HepG2 (cell line): Measurements from ENCODE around the gene SYNJ2. TPM values are rescaled to one million over a fixed set of nuclear protein-coding genes. Genes with fewer than 3 reads are reported as not detected.

Experiments used
- ASH2L ChIP-seq: fragments of 300-600, 200-600 bp; sonication (generic); IDR thresholded peaks from 2 replicates; pipeline ENCODE4 v1.7.0; 2017; ENCODE audit warnings: low read depth, mild to moderate bottlenecking, moderate library complexity, mixed read lengths, low read length; ENCODE audit not compliant: insufficient read length
- BRD4 ChIP-seq: sonication (generic); formaldehyde crosslinking; IDR thresholded peaks from 2 replicates; pipeline ENCODE4 v1.4.0; 2020; ENCODE audit warnings: missing genetic modification reagents
- CTCF ChIP-seq: sonication (generic); formaldehyde crosslinking; IDR thresholded peaks from 2 replicates; pipeline ENCODE4 v1.5.0; 2020; ENCODE audit warnings: mild to moderate bottlenecking, missing genetic modification reagents, moderate library complexity
- KDM6A ChIP-seq: IDR thresholded peaks from 2 replicates; pipeline ENCODE4 v1.6.1; 2016; ENCODE audit warnings: low read depth
- MAZ ChIP-seq, 2 experiments: sonication (generic) in 1 of 2; formaldehyde crosslinking in 1 of 2; IDR thresholded peaks; 2 replicates each; pipeline versions ENCODE4 v1.5.0 to v1.6.1; 2012 to 2020; ENCODE audit warnings: low read depth in 2 of 2, mild to moderate bottlenecking in 2 of 2, borderline replicate concordance in 1 of 2, improper control_type of control experiment in 1 of 2, low read length in 1 of 2, missing genetic modification reagents in 1 of 2, moderate library complexity in 1 of 2
- MEIS1 ChIP-seq: sonication (generic); formaldehyde crosslinking; IDR thresholded peaks from 2 replicates; pipeline ENCODE4 v1.9.0; 2021; ENCODE audit warnings: mild to moderate bottlenecking, missing genetic modification reagents, moderate library complexity, borderline replicate concordance
- MNT ChIP-seq: fragments of 450-650 bp; IDR thresholded peaks from 2 replicates; pipeline ENCODE4 v1.6.1; 2016
- PREB ChIP-seq: sonication (generic); formaldehyde crosslinking; IDR thresholded peaks from 2 replicates; pipeline ENCODE4 v1.4.0; 2020; ENCODE audit warnings: missing genetic modification reagents
- PRPF4 ChIP-seq: fragments of 200-400 bp; formaldehyde crosslinking; IDR thresholded peaks from 2 replicates; pipeline ENCODE4 v1.6.1; 2016; ENCODE audit warnings: low read length, low read depth; ENCODE audit not compliant: poor library complexity, severe bottlenecking
- RBM22 ChIP-seq: fragments of 200-400 bp; formaldehyde crosslinking; optimal IDR thresholded peaks from 2 replicates; pipeline ENCODE3; 2017; ENCODE audit warnings: mild to moderate bottlenecking, low read length, moderate library complexity
- RFX3 ChIP-seq: IDR thresholded peaks from 2 replicates; pipeline ENCODE4 v1.6.1; 2016; ENCODE audit warnings: missing biosample characterization, missing genetic modification reagents
- RXRA ChIP-seq: sonication (generic); formaldehyde crosslinking; IDR thresholded peaks from 2 replicates; pipeline ENCODE4 v1.5.1; 2020; ENCODE audit warnings: missing genetic modification reagents
- SAP130 ChIP-seq: IDR thresholded peaks from 2 replicates; pipeline ENCODE4 v1.6.1; 2016; ENCODE audit warnings: low read depth
- SCMH1 ChIP-seq: sonication (generic); formaldehyde crosslinking; IDR thresholded peaks from 2 replicates; pipeline ENCODE4 v1.9.0; 2021; ENCODE audit warnings: missing genetic modification reagents, mild to moderate bottlenecking, borderline replicate concordance
- SNAPC2 ChIP-seq: sonication (generic); formaldehyde crosslinking; IDR thresholded peaks from 2 replicates; pipeline ENCODE4 v1.8.1; 2022; ENCODE audit warnings: mild to moderate bottlenecking, missing genetic modification reagents
- TFAP4 ChIP-seq: sonication (generic); IDR thresholded peaks from 2 replicates; pipeline ENCODE4 v1.6.1; 2016; ENCODE audit warnings: low read depth, borderline replicate concordance
- TFDP1 ChIP-seq: IDR thresholded peaks from 2 replicates; pipeline ENCODE4 v1.6.1; 2016; ENCODE audit warnings: missing compliant biosample characterization, missing genetic modification reagents, borderline replicate concordance
- ZFP37 ChIP-seq: sonication (generic); formaldehyde crosslinking; IDR thresholded peaks from 2 replicates; pipeline ENCODE4 v1.4.0; 2020; ENCODE audit warnings: missing genetic modification reagents, borderline replicate concordance
- ZNF138 ChIP-seq: sonication (generic); formaldehyde crosslinking; IDR thresholded peaks from 2 replicates; pipeline ENCODE4 v1.5.0; 2020; ENCODE audit warnings: mild to moderate bottlenecking, low read depth, missing genetic modification reagents
- ZNF280B ChIP-seq: sonication (generic); formaldehyde crosslinking; IDR thresholded peaks from 2 replicates; pipeline ENCODE4 v1.5.0; 2020; ENCODE audit warnings: missing genetic modification reagents, mild to moderate bottlenecking, borderline replicate concordance
- ZNF33B ChIP-seq: sonication (generic); formaldehyde crosslinking; IDR thresholded peaks from 2 replicates; pipeline ENCODE4 v1.5.1; 2020; ENCODE audit warnings: mild to moderate bottlenecking, missing genetic modification reagents
- ZNF546 ChIP-seq: sonication (generic); formaldehyde crosslinking; conservative IDR thresholded peaks from 2 replicates; pipeline ENCODE4 v1.8.1; 2023; ENCODE audit warnings: mild to moderate bottlenecking, missing genetic modification reagents
- ZNF766 ChIP-seq: sonication (generic); formaldehyde crosslinking; IDR thresholded peaks from 2 replicates; pipeline ENCODE4 v1.5.0; 2020; ENCODE audit warnings: missing genetic modification reagents, borderline replicate concordance
- polyA plus RNA-seq, 8 experiments: library from polyadenylated mRNA; depleted of rRNA in 3 of 8; stranded (reverse) in 7 of 8; unstranded in 1 of 8; fragments of >200 nt; fragmentation: Illumina TruSeq in 4 of 8; extraction: Trizol in 4 of 8; gene quantifications; 2 replicates each; pipeline versions ENCODE4 v1.2.1 to v1.2.3, GENCODE V29; 2011 to 2016; ENCODE audit warnings: low read depth in 4 of 8, missing spikeins in 1 of 8, mixed read lengths in 1 of 8; ENCODE audit not compliant: insufficient read depth in 1 of 8
- total RNA-seq, 5 experiments: library from RNA; depleted of rRNA; stranded (reverse); fragments of >200 nt; fragmentation: Illumina TruSeq; extraction: Trizol; gene quantifications; 2 replicates each; pipeline ENCODE4 v1.2.3, GENCODE V29; 2016; ENCODE audit warnings: low read depth in 1 of 5

SYNJ2 gene
- total and polyA plus RNA-seq, 2 of the 13 experiments (the other 11 are each of a cell fraction or from before 2014, with no cell fraction given), result 39.1 to 57.6 TPM

GRCh38 chr6:157967020-157967419, 14.6 kb upstream of the SYNJ2 start (continued):
- no peak for TF ChIP-seq RXRA (CRISPR knock-in tag)
- no peak for TF ChIP-seq SNAPC2
- no peak for TF ChIP-seq PRPF4
- peak; percentile 17; the same call in 1 of the 2 replicates for TF ChIP-seq TFAP4
- TF ChIP-seq KDM6A (CRISPR knock-in tag), result no peak
- TF ChIP-seq PREB (CRISPR knock-in tag), result no peak
- peak; percentile 75 for TF ChIP-seq RFX3 (CRISPR knock-in tag)
- no peak for TF ChIP-seq ZNF33B (CRISPR knock-in tag)
- 0 out of 2 replicates have a peak, but pooled peaks have one; percentile 11 for TF ChIP-seq CTCF (CRISPR knock-in tag)
- no peak for TF ChIP-seq SCMH1
- TF ChIP-seq MEIS1 (CRISPR knock-in tag), result no peak
- peak; percentile 40 for TF ChIP-seq ASH2L
- TF ChIP-seq ZNF280B (CRISPR knock-in tag), result no peak
- no peak for TF ChIP-seq RBM22
- no peak for TF ChIP-seq ZFP37 (CRISPR knock-in tag)
- TF ChIP-seq MNT, result no peak
- no peak for TF ChIP-seq BRD4
- TF ChIP-seq ZNF766 (CRISPR knock-in tag), result no peak
- no peak for TF ChIP-seq TFDP1 (CRISPR knock-in tag)
- peak; percentile 62 for TF ChIP-seq SAP130 (CRISPR knock-in tag)
- TF ChIP-seq ZNF138 (CRISPR knock-in tag), result no peak
- TF ChIP-seq MAZ (IDR thresholded peaks at IDR 0.05; ENCODE audit: borderline replicate concordance, low read depth, low read length), result peak; percentile 25; the same call in 1 of the 2 replicates
- TF ChIP-seq MAZ (CRISPR knock-in tag; IDR thresholded peaks at IDR 0.05; ENCODE audit: low read depth), result no peak
- 0 out of 2 replicates have a peak, but pooled peaks have one; percentile 24 for TF ChIP-seq ZNF546 (CRISPR knock-in tag)
